ENCODE results near the gene CATSPER3. TPM values are rescaled to one million over a fixed set of nuclear protein-coding genes. Genes with fewer than 3 reads are reported as not detected.

The CATSPER3 gene
- total RNA-seq, 4 donors from 2014 or later: 0.42 to 0.65 TPM; not detected in 2

DNA sequence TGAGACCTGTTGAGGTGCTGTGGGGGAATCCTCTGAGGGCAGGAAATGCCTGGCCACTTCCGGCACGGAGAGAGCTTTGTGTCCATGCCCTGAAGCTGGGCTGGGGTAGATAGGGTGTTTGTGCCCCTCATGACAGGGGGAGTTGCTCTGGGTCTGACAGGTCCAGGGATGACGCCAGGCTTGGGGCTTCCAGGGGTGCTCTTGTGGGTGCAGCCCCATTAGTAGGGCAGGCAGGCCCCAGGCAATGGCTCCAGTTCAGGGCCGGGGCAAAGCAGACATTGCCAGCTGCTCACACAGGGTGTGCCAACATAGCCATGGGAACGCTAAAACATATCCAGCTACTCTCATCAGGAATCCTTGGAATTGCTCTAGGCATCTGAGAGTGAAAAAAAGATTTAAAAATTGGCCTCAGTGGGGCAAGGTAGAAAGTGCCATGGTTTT lies 45.3 kb downstream of the CATSPER3 start:
- Histone ChIP-seq H3K9me3 (no peaks in the 10 kb centered on the region), H3K27ac (replicated peaks in 1 of 4) (peak overlapping the region; percentile 62 to 70 (median 66)), H3K4me3 (no peak overlapping the region), H3K36me3 (no peaks in the 10 kb centered on the region), H3K27me3 (no peaks in the 10 kb centered on the region), H3K4me1 (peaks cover 21 to 36% (median 26%) of the 10 kb centered on the region in 4 donors)
- WGBS: 79% methylated on average over 5 of the region's 5 CpGs
- no peak for TF ChIP-seq POLR2A (IDR thresholded peaks at IDR 0.05; ENCODE audit: low read depth)
- TF ChIP-seq POLR2AphosphoS5 (IDR thresholded peaks at IDR 0.05): no peak
- TF ChIP-seq, protein P1, sequence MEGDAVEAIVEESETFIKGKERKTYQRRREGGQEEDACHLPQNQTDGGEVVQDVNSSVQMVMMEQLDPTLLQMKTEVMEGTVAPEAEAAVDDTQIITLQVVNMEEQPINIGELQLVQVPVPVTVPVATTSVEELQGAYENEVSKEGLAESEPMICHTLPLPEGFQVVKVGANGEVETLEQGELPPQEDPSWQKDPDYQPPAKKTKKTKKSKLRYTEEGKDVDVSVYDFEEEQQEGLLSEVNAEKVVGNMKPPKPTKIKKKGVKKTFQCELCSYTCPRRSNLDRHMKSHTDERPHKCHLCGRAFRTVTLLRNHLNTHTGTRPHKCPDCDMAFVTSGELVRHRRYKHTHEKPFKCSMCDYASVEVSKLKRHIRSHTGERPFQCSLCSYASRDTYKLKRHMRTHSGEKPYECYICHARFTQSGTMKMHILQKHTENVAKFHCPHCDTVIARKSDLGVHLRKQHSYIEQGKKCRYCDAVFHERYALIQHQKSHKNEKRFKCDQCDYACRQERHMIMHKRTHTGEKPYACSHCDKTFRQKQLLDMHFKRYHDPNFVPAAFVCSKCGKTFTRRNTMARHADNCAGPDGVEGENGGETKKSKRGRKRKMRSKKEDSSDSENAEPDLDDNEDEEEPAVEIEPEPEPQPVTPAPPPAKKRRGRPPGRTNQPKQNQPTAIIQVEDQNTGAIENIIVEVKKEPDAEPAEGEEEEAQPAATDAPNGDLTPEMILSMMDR (IDR thresholded peaks at IDR 0.05): no peak
- no peak for TF ChIP-seq EP300 (IDR thresholded peaks at IDR 0.05)
- DNase-seq (ENCODE audit: extremely low spot score): no peak
- intact Hi-C loops (cut with DNase I): loop anchor here (10.0 kb wide), 1 partner anchor 182 kb away; no protein-coding TSS in a partner anchor

DNA sequence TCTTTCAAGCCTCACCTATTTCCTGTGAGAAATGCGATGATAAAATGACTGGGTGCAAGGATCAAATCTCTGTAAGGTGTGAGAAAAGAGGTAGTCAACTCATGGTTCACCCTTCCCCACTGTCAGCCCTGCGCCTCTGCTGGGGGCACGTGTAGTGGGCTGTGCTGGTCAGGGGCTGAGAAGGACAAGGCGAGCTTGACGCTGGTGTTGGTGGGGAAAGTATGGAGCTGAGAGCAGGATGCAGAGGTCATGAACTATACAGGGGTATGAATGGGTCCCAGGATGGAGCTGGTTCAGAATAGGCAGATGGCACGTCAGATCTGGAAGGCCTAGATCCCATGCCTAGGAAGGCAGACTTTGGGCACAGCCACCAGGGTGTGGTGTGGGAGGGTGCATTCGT lies 45.7 kb downstream of the CATSPER3 start:
- H3K9me3 ChIP-seq: no peaks in the 10 kb centered on the region
- H3K27ac ChIP-seq (replicated peaks in 1 of 4): peak overlapping the region; percentile 62 to 70 (median 66)
- no peaks in the 10 kb centered on the region for H3K36me3 ChIP-seq
- TF ChIP-seq POLR2AphosphoS5 (IDR thresholded peaks at IDR 0.05) (no peak), POLR2A (IDR thresholded peaks at IDR 0.05; ENCODE audit: low read depth) (no peak), EP300 (IDR thresholded peaks at IDR 0.05) (no peak)
- TF ChIP-seq, protein P1 (IDR thresholded peaks at IDR 0.05): no peak
- intact Hi-C loops (cut with DNase I): loop anchor here (10.0 kb wide), 1 partner anchor 181 kb away; no protein-coding TSS in a partner anchor
- no peaks in the 10 kb centered on the region for H3K27me3 ChIP-seq
- no peak overlapping the region for H3K4me3 ChIP-seq
- peaks cover 21 to 36% (median 26%) of the 10 kb centered on the region in 4 donors for H3K4me1 ChIP-seq
- 83% methylated on average over 7 of the region's 7 CpGs for WGBS
- no peak for DNase-seq (ENCODE audit: extremely low spot score)

DNA sequence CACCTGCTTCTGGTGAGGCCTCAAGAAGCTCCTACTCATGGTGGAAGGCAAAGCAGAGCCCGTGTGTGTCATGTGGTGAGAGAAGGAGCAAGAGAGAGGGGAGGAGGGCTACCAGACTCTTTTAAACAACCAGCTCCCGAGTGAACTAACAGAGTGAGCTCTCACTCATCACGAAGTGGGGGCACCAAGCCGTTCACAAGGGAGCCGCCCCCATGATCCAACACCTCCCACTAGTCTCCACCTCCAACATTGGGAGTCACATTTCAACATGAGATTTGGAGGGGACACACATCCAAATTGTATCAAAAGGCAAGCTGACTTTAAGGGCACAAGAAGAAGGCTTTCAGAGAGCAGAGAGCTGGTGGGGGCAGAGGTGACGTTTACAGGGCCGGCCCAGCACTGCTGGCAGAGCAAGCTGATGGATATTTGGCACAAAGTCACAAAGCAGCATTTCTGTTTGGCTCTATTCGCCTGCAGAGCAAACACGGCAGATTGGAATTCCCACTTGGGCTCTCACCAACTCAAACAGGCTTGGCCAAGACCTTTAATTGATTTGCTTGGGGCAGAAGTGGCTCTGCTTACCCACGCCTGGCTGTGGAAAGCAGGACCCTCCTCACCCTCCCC lies 46.4 kb downstream of the CATSPER3 start:
- DNase-seq (ENCODE audit: extremely low spot score): no peak
- peaks cover 21 to 36% (median 26%) of the 10 kb centered on the region in 4 donors for H3K4me1 ChIP-seq
- 67% methylated on average over 7 of the region's 10 CpGs for WGBS
- peak overlapping the region; percentile 62 to 70 (median 66) for H3K27ac ChIP-seq (replicated peaks in 1 of 4)
- no peak overlapping the region for H3K4me3 ChIP-seq
- no peaks in the 10 kb centered on the region for H3K27me3 ChIP-seq
- H3K36me3 ChIP-seq: no peaks in the 10 kb centered on the region
- no peaks in the 10 kb centered on the region for H3K9me3 ChIP-seq
- TF ChIP-seq POLR2AphosphoS5 (IDR thresholded peaks at IDR 0.05): peak in 1 of 2 donors; percentile 12
- TF ChIP-seq, protein P1 (IDR thresholded peaks at IDR 0.05): no peak
- intact Hi-C loops (cut with DNase I): loop anchor here (10.0 kb wide), 1 partner anchor 181 kb away; no protein-coding TSS in a partner anchor

DNA sequence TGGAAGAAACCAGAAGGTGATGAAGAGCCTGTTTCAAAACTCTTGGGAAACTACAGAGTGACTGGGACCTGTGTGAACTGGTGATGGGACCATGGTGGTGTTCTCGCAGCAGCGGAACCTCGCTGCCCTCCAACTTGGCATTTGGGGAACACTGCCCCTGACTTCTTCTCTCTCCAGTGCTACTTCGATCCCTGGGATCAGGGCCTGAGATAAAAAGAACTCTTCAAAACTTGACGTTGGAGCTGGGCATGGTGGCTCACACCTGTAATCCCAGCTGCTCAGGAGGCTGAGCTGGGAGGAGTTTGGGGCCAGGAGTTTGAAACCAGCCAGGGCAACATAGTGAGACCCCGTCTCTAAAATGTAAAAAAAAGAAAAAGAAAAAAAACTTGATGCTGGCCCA lies 48.2 kb downstream of the CATSPER3 start:
- no peak for TF ChIP-seq EP300 (IDR thresholded peaks at IDR 0.05)
- no peak for TF ChIP-seq POLR2A (IDR thresholded peaks at IDR 0.05; ENCODE audit: low read depth)
- TF ChIP-seq POLR2AphosphoS5 (IDR thresholded peaks at IDR 0.05): no peak
- TF ChIP-seq, protein P1 (IDR thresholded peaks at IDR 0.05): no peak
- 90% methylated on average over 6 of the region's 6 CpGs for WGBS
- no peak overlapping the region for H3K4me3 ChIP-seq
- intact Hi-C loops (cut with DNase I): loop anchor here (10.0 kb wide), 1 partner anchor 179 kb away; no protein-coding TSS in a partner anchor
- no peak for DNase-seq (ENCODE audit: extremely low spot score)
- H3K9me3 ChIP-seq: no peaks in the 10 kb centered on the region
- H3K4me1 ChIP-seq: peaks cover 21 to 36% (median 26%) of the 10 kb centered on the region in 4 donors
- no peak overlapping the region for H3K27ac ChIP-seq (replicated peaks in 1 of 4)
- H3K36me3 ChIP-seq: no peaks in the 10 kb centered on the region
- no peaks in the 10 kb centered on the region for H3K27me3 ChIP-seq

Measured in esophagus muscularis mucosa (tissue), 4 donors.